KMS-11 (cell line): ENCODE results near the gene UHRF2.

Experiments used
- H2AFZ ChIP-seq: fragments of 200-600 bp; sonication (generic); 2 replicates; pipeline ENCODE4 v1.6.1; 2016; ENCODE audit warnings: antibody characterized with exemption, mixed run types, low read depth
- H3K27ac ChIP-seq: fragments of 200-600 bp; sonication (generic); 2 replicates; pipeline ENCODE4 v1.6.1; 2016; ENCODE audit warnings: mild to moderate bottlenecking, mixed run types
- H3K27me3 ChIP-seq: fragments of 200-600 bp; sonication (generic); 2 replicates; pipeline ENCODE4 v1.6.1; 2017; ENCODE audit warnings: mild to moderate bottlenecking, low read depth, mixed run types, moderate library complexity; ENCODE audit not compliant: insufficient read depth
- H3K36me3 ChIP-seq: fragments of 200-600 bp; sonication (generic); 2 replicates; pipeline ENCODE4 v1.6.1; 2017; ENCODE audit warnings: mild to moderate bottlenecking, mixed run types; ENCODE audit not compliant: insufficient read depth
- H3K4me1 ChIP-seq: fragments of 200-600 bp; sonication (generic); 2 replicates; pipeline ENCODE4 v1.6.1; 2016; ENCODE audit warnings: mild to moderate bottlenecking, low read depth, mixed run types; ENCODE audit not compliant: poor library complexity, severe bottlenecking
- H3K4me2 ChIP-seq: fragments of 200-600 bp; sonication (generic); 2 replicates; pipeline ENCODE4 v1.7.0; 2016; ENCODE audit warnings: mild to moderate bottlenecking, mixed run types
- H3K4me3 ChIP-seq: fragments of 200-600 bp; sonication (generic); IDR thresholded peaks from 2 replicates; pipeline ENCODE4 v1.6.1; 2017; ENCODE audit warnings: low read depth, low read length, mixed read lengths; ENCODE audit not compliant: insufficient read depth
- H3K79me2 ChIP-seq: fragments of 200-600 bp; sonication (generic); 2 replicates; pipeline ENCODE4 v1.6.1; 2016; ENCODE audit warnings: low read depth, mixed run types; ENCODE audit not compliant: insufficient read depth
- H3K9ac ChIP-seq: fragments of 200-600 bp; sonication (generic); 2 replicates; pipeline ENCODE4 v1.6.1; 2016; ENCODE audit warnings: mild to moderate bottlenecking, mixed run types
- H4K20me1 ChIP-seq: fragments of 200-600 bp; sonication (generic); 2 replicates; pipeline ENCODE4 v1.6.1; 2016; ENCODE audit warnings: mild to moderate bottlenecking, mixed run types; ENCODE audit not compliant: insufficient read depth
- CTCF ChIP-seq: fragments of 200-600 bp; sonication (generic); conservative IDR thresholded peaks from 2 replicates; pipeline ENCODE4 v1.6.1; 2017; ENCODE audit warnings: low read depth, mild to moderate bottlenecking, antibody characterized with exemption, low read length, moderate library complexity, mixed read lengths

UHRF2 gene

GRCh38 chr9:6512085-6512657 is 99.2 kb downstream of the UHRF2 start:
- H3K4me3 ChIP-seq: no peak overlapping the region
- H3K27ac ChIP-seq: no peak overlapping the region
- H3K4me1 ChIP-seq: no peaks in the 10 kb centered on the region
- TF ChIP-seq CTCF: no peak
- no peak overlapping the region for H3K4me2 ChIP-seq
- no peaks in the 10 kb centered on the region for H4K20me1 ChIP-seq
- H3K79me2 ChIP-seq: no peaks in the 10 kb centered on the region
- H3K27me3 ChIP-seq: no peaks in the 10 kb centered on the region
- no peak overlapping the region for H2AFZ ChIP-seq
- H3K9ac ChIP-seq: no peak overlapping the region
- H3K36me3 ChIP-seq: no peaks in the 10 kb centered on the region

GRCh38 chr9:6522263-6522662 is 109.3 kb downstream of the UHRF2 start:
- Histone ChIP-seq H2AFZ (no peak overlapping the region), H3K36me3 (no peaks in the 10 kb centered on the region), H3K27ac (no peak overlapping the region), H3K9ac (no peak overlapping the region), H3K4me3 (no peak overlapping the region), H3K79me2 (no peaks in the 10 kb centered on the region), H3K4me2 (no peak overlapping the region), H4K20me1 (no peaks in the 10 kb centered on the region), H3K27me3 (no peaks in the 10 kb centered on the region), H3K4me1 (no peaks in the 10 kb centered on the region)
- no peak for TF ChIP-seq CTCF

GRCh38 chr9:6525326-6526045 is 112.5 kb downstream of the UHRF2 start:
- no peak overlapping the region for H2AFZ ChIP-seq
- H3K9ac ChIP-seq: no peak overlapping the region
- no peaks in the 10 kb centered on the region for H3K4me1 ChIP-seq
- no peak overlapping the region for H3K27ac ChIP-seq
- no peaks in the 10 kb centered on the region for H4K20me1 ChIP-seq
- no peak for TF ChIP-seq CTCF
- H3K4me2 ChIP-seq: no peak overlapping the region
- no peaks in the 10 kb centered on the region for H3K27me3 ChIP-seq
- H3K4me3 ChIP-seq: no peak overlapping the region
- no peaks in the 10 kb centered on the region for H3K36me3 ChIP-seq
- no peaks in the 10 kb centered on the region for H3K79me2 ChIP-seq

GRCh38 chr9:6535594-6535993 is 122.6 kb downstream of the UHRF2 start:
- H3K4me1 ChIP-seq: no peaks in the 10 kb centered on the region
- TF ChIP-seq CTCF: no peak
- no peaks in the 10 kb centered on the region for H3K27me3 ChIP-seq
- H3K36me3 ChIP-seq: no peaks in the 10 kb centered on the region
- H3K4me3 ChIP-seq: no peak overlapping the region
- H3K9ac ChIP-seq: no peak overlapping the region
- H4K20me1 ChIP-seq: no peaks in the 10 kb centered on the region
- H2AFZ ChIP-seq: no peak overlapping the region
- H3K27ac ChIP-seq: no peak overlapping the region
- no peak overlapping the region for H3K4me2 ChIP-seq
- no peaks in the 10 kb centered on the region for H3K79me2 ChIP-seq
